ENCODE measurements around the gene PWWP2A. TPM values are rescaled to one million over a fixed set of nuclear protein-coding genes. Genes with fewer than 3 reads are reported as not detected.
"Not testable (repeated sequence)": the region's sequence is repeated elsewhere in the genome, so short reads cannot be mapped to it uniquely, and the experiment has no call there.

Gene PWWP2A
- total RNA-seq, 2 experiments from 2014 or later: 21.0 to 24.1 TPM

GRCh38 chr5:160082614-160083500 is 36.4 kb downstream of the PWWP2A start:
- DNase-seq (no peak), ATAC-seq (no peak)
- H3K27me3 Mint-ChIP-seq: no peaks in the 10 kb centered on the region
- no peak overlapping the region for H3K4me3 Mint-ChIP-seq
- CTCF ChIA-PET: no interaction called here
- H3K36me3 Mint-ChIP-seq: no peaks in the 10 kb centered on the region
- H3K27ac Mint-ChIP-seq: no peak overlapping the region
- no peaks in the 10 kb centered on the region for H3K4me1 Mint-ChIP-seq
- no peaks in the 10 kb centered on the region for H3K9me3 Mint-ChIP-seq (ENCODE audit: low read depth)

GRCh38 chr5:160081495-160081894 is 37.8 kb downstream of the PWWP2A start:
- Mint-ChIP-seq H3K36me3 (peaks cover 2% of the 10 kb centered on the region), H3K27me3 (no peaks in the 10 kb centered on the region), H3K9me3 (ENCODE audit: low read depth) (no peaks in the 10 kb centered on the region), H3K27ac (no peak overlapping the region), H3K4me1 (no peaks in the 10 kb centered on the region), H3K4me3 (no peak overlapping the region)
- CTCF ChIA-PET: interaction anchor here (0.6 to 1.5 kb wide), 6 partner anchors 11 to 310 kb away, joined by 3 to 5 read pairs (median 3); no protein-coding TSS in a partner anchor
- DNase-seq: no peak
- ATAC-seq: no peak

GRCh38 chr5:160079753-160080152 is 39.5 kb downstream of the PWWP2A start:
- no peak for DNase-seq
- CTCF ChIA-PET: interaction anchor here (0.7 kb wide), 1 partner anchor 32 kb away, joined by 3 read pairs; no protein-coding TSS in a partner anchor
- Mint-ChIP-seq H3K36me3 (peaks cover 2% of the 10 kb centered on the region), H3K27ac (no peak overlapping the region), H3K27me3 (no peaks in the 10 kb centered on the region), H3K4me3 (no peak overlapping the region), H3K9me3 (ENCODE audit: low read depth) (no peaks in the 10 kb centered on the region), H3K4me1 (no peaks in the 10 kb centered on the region)
- ATAC-seq: no peak

DNA sequence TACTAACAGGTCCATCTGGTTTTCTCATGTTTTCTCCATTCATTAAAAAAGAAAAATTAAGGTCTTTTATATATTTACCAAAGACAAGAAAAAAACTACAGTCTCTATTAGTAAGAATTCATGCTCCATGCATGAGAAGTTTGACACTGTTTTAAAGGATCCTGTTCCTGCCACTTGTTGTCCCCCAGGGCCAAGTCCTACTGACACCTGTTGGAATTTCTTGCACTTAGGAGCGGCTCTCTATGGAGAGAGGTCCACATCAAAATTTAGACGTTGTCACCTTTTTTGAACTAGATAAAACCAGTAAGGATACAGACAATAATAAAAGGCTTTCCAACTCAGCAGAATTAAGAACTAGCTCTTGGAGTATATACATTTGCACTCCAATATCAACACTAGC is 42.3 kb downstream of the PWWP2A start:
- H3K27me3 Mint-ChIP-seq: no peaks in the 10 kb centered on the region
- no peak overlapping the region for H3K4me3 Mint-ChIP-seq
- no peak overlapping the region for H3K27ac Mint-ChIP-seq
- DNase-seq (no peak), ATAC-seq (no peak)
- H3K9me3 Mint-ChIP-seq (ENCODE audit: low read depth): no peaks in the 10 kb centered on the region
- CTCF ChIA-PET: no interaction called here
- no peaks in the 10 kb centered on the region for H3K4me1 Mint-ChIP-seq
- peaks cover 2% of the 10 kb centered on the region for H3K36me3 Mint-ChIP-seq

- Mint-ChIP-seq H3K4me1 (no peaks in the 10 kb centered on the region), H3K27ac (no peak overlapping the region)
Measured at GRCh38 chr5:160075073-160075472, 44.2 kb downstream of the PWWP2A start.

DNA sequence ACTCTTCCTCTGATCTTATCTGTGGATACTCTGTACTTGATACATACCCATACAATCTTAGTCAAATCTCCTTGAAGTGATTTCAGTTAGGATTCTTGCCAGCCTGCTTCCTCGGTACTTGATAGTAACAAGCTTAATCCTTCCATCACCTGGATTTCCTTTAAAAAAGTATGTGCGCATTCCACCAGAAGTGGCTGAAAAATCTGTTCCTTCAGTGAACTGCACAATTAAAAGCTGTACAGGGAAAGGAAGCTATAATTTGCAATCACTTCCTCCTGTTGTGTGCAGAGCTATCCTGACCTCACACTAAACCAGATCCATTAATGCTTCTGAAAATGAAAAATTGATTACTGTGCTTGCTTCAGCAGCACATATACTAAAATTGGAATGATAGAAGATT is 47.3 kb downstream of the PWWP2A start:
- H3K36me3 Mint-ChIP-seq: no peaks in the 10 kb centered on the region
- H3K27ac Mint-ChIP-seq: no peak overlapping the region
- no peak for DNase-seq
- no peaks in the 10 kb centered on the region for H3K4me1 Mint-ChIP-seq
- CTCF ChIA-PET: interaction anchor here (1.5 to 1.6 kb wide), 2 partner anchors 48 to 50 kb away, joined by 3 read pairs; no protein-coding TSS in a partner anchor
- H3K4me3 Mint-ChIP-seq: no peak overlapping the region
- no peaks in the 10 kb centered on the region for H3K27me3 Mint-ChIP-seq
- H3K9me3 Mint-ChIP-seq (ENCODE audit: low read depth): no peaks in the 10 kb centered on the region
- no peak for ATAC-seq

More at GRCh38 chr5:160075073-160075472, 44.2 kb downstream of the PWWP2A start:
- no peaks in the 10 kb centered on the region for H3K9me3 Mint-ChIP-seq (ENCODE audit: low read depth)
- H3K4me3 Mint-ChIP-seq: no peak overlapping the region
- H3K36me3 Mint-ChIP-seq: peaks cover 2% of the 10 kb centered on the region
- ATAC-seq (no peak), DNase-seq (no peak)
- H3K27me3 Mint-ChIP-seq: no peaks in the 10 kb centered on the region
- CTCF ChIA-PET: no interaction called here

- Mint-ChIP-seq H3K27me3 (no peaks in the 10 kb centered on the region), H3K36me3 (no peaks in the 10 kb centered on the region), H3K4me3 (no peak overlapping the region), H3K27ac (no peak overlapping the region), H3K9me3 (ENCODE audit: low read depth) (no peaks in the 10 kb centered on the region), H3K4me1 (no peaks in the 10 kb centered on the region)
- ATAC-seq: no peak
- DNase-seq: no peak
- CTCF ChIA-PET: interaction anchor here (1.5 to 1.6 kb wide), 2 partner anchors 48 to 50 kb away, joined by 3 read pairs; no protein-coding TSS in a partner anchor
Measured at GRCh38 chr5:160071516-160071915, 47.7 kb downstream of the PWWP2A start.

- not testable (repeated sequence) for H3K4me3 Mint-ChIP-seq; H3K36me3 Mint-ChIP-seq; DNase-seq; H3K27ac Mint-ChIP-seq; ATAC-seq; H3K4me1 Mint-ChIP-seq; H3K9me3 Mint-ChIP-seq (ENCODE audit: low read depth); H3K27me3 Mint-ChIP-seq
- CTCF ChIA-PET: interaction anchor here (0.9 to 1.3 kb wide), 3 partner anchors 12 to 47 kb away, joined by 4 read pairs; no protein-coding TSS in a partner anchor
Measured at GRCh38 chr5:160069120-160069519, 50.1 kb downstream of the PWWP2A start.

DNA sequence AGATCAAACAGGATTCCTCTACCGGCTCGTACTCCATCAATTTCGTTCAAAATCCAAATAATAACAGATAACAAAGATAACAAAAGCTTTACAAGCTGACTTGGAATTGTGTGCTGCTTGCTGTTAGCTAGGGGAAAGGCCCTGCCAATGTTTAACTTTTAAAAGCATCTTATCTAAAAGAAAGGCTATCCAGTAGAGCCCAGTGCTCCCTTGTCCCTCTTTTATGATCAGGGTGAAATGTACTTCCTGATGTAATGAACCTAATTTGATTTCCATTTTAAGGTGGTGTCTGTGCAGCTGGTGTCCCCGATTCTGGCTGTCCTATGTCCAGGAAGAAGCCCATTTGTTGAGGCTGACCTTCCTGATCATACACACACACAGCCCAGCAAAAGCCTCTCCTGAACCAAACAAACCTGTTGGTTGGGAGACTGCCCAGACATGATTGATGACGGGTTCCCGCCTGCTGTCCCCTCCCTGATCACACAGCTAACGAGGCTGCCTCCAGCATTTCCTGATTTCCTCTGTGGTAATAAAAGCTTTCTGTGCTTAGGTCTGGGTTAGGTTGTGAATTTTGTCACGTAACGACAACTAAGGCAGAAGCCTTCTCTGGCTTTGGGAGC is 54.1 kb downstream of the PWWP2A start:
- no peak overlapping the region for H3K27ac Mint-ChIP-seq
- no peaks in the 10 kb centered on the region for H3K27me3 Mint-ChIP-seq
- ATAC-seq: no peak

GRCh38 chr5:160064417-160064810 is 54.8 kb downstream of the PWWP2A start:
- H3K27ac Mint-ChIP-seq: no peak overlapping the region
- H3K4me1 Mint-ChIP-seq: no peaks in the 10 kb centered on the region
- H3K9me3 Mint-ChIP-seq (ENCODE audit: low read depth): no peaks in the 10 kb centered on the region
- no peak for DNase-seq
- no peak for ATAC-seq
- H3K27me3 Mint-ChIP-seq: no peaks in the 10 kb centered on the region
- no peak overlapping the region for H3K4me3 Mint-ChIP-seq
- CTCF ChIA-PET: no interaction called here
- H3K36me3 Mint-ChIP-seq: peaks cover 6% of the 10 kb centered on the region

More for the DNA sequence above, 54.1 kb downstream of the PWWP2A start:
- CTCF ChIA-PET: no interaction called here
- no peaks in the 10 kb centered on the region for H3K9me3 Mint-ChIP-seq (ENCODE audit: low read depth)
- peaks cover 6% of the 10 kb centered on the region for H3K36me3 Mint-ChIP-seq
- H3K4me1 Mint-ChIP-seq: no peaks in the 10 kb centered on the region
- no peak overlapping the region for H3K4me3 Mint-ChIP-seq
- DNase-seq: no peak

DNA sequence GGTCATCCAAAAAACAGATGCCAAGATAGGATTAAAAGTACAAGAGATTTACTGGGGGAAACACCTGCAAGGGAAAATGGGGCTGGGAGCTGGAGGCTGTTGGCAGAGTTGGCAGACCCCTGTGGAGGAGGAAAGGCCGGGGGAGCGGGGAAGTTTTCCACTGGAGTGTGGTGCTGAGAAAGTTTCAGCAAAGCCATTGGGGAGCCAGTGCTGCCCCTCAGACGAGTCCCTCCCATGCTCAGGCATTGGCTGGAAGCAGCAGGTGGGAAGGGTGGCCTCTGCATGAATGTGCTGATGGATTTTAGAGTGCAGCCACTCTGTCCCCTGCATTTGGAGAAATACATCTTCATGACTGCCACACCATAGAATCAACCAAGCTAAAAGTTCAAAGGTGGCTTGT is 57.5 kb downstream of the PWWP2A start:
- Mint-ChIP-seq H3K27me3 (no peaks in the 10 kb centered on the region), H3K4me1 (no peaks in the 10 kb centered on the region), H3K9me3 (ENCODE audit: low read depth) (no peaks in the 10 kb centered on the region), H3K4me3 (no peak overlapping the region), H3K27ac (no peak overlapping the region), H3K36me3 (peaks cover 18% of the 10 kb centered on the region)
- DNase-seq (no peak), ATAC-seq (no peak)
- CTCF ChIA-PET: no interaction called here

DNA sequence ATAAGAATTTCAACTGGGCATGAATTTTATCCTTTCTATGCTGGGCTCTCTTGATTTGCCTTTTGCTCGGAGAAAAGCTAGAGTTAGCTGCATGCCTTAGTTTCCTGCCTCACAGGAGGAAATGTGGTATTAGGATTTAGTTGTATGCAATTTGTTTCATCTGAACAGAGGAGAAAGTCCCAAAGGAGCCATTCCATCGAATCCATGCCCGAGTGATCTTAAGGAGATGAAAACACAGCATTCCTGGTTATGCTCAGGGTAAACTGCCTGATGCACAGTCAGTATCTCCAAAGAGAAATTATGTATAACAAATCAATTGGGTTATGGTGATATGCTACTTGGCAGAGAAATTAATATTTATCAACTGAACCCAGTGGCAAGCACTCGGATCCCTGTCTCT is 59.2 kb downstream of the PWWP2A start:
- CTCF ChIA-PET: no interaction called here
- H3K27me3 Mint-ChIP-seq: no peaks in the 10 kb centered on the region
- no peaks in the 10 kb centered on the region for H3K9me3 Mint-ChIP-seq (ENCODE audit: low read depth)
- H3K4me3 Mint-ChIP-seq: no peak overlapping the region
- H3K4me1 Mint-ChIP-seq: no peaks in the 10 kb centered on the region
- DNase-seq (no peak), ATAC-seq (no peak)
- no peak overlapping the region for H3K27ac Mint-ChIP-seq
- H3K36me3 Mint-ChIP-seq: peaks cover 20% of the 10 kb centered on the region

DNA sequence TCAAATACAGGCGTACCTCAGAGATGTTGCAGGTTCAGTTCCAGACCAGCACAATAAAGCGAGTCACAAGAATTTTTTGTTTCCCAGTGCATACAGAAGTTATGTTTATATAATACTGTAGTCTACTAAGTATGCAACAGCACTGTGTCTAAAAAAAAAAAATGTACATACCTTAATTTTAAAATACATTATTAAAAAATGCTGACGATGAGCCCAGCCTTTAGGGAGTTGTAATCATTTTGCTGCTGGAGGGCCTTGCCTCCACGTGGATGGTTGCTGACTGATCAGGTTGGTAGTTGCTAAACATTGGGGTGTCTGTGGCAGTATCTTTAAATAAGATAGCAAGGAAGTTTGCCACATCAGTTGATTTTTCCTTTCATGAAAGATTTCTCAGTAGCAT is 62.0 kb downstream of the PWWP2A start:
- H3K27me3 Mint-ChIP-seq: no peaks in the 10 kb centered on the region
- H3K27ac Mint-ChIP-seq: no peak overlapping the region
- H3K9me3 Mint-ChIP-seq (ENCODE audit: low read depth): no peaks in the 10 kb centered on the region
- CTCF ChIA-PET: interaction anchor here (0.6 kb wide), 1 partner anchor 1536 kb away, joined by 3 read pairs; no protein-coding TSS in a partner anchor
- DNase-seq: no peak
- no peak for ATAC-seq
- no peak overlapping the region for H3K4me3 Mint-ChIP-seq
- H3K36me3 Mint-ChIP-seq: peaks cover 35% of the 10 kb centered on the region
- H3K4me1 Mint-ChIP-seq: no peaks in the 10 kb centered on the region

GRCh38 chr5:160054831-160055230 is 64.4 kb downstream of the PWWP2A start:
- CTCF ChIA-PET: interaction anchor here (1.2 kb wide), 1 partner anchor 290 kb away, joined by 3 read pairs; no protein-coding TSS in a partner anchor
- Mint-ChIP-seq H3K4me3 (no peak overlapping the region), H3K9me3 (ENCODE audit: low read depth) (no peaks in the 10 kb centered on the region), H3K4me1 (no peaks in the 10 kb centered on the region), H3K27me3 (no peaks in the 10 kb centered on the region), H3K36me3 (peaks cover 43% of the 10 kb centered on the region), H3K27ac (no peak overlapping the region)
- DNase-seq (no peak), ATAC-seq (no peak)
